Fibroblast of skin of abdomen (primary cell): ENCODE data around the gene PHF2.

ENCODE experiments used
- DNase-seq: peaks from one replicate; pipeline ENCODE4 v3.0.0-alpha.2; 2013

The PHF2 gene

DNA sequence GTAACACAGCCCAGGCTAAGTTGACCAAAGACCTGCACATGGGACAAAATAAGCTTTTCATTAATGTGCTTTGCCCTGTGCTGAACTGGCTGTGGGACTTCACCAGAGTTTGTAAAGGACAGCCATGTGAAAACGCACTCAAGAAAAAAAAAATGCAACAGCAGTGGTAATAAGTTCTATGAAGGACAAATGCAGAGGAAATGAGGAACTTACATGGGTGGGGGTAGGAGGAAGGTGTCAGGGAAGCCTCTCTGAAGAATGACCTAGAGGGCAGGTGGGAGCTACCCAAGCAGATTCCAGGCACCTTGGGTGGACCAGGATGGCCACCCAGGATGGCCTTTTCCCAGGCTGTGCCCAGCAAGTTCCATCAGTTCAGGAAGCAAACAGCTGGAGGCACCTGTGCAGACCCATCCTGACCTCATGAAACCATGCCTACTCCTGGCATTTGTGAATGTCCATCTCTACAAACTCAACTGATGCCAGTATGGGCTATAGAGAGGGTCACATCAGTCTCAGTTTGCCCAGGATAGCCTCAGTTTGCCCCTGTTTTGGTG lies 6.7 kb upstream of the PHF2 start:
- DNase-seq, result no peak

DNA sequence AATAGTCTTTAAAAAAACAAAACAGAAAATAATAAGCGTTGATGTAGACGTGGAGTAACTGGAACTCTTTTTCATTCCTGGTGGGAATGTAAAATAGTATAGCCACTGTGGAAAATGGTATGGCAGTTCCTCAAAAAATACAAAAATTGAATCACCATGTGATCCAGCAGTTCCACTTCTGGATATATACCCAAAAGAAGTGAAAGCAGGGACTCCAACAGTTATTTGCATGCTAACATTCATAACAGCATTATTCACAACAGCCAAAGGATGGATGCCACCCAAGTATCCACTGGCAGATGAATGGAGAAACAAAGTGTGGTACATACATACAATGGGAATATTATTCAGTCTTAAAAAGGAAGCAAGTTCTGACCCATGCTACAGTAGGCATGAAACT lies 4.2 kb upstream of the PHF2 start:
- no peak for DNase-seq

DNA sequence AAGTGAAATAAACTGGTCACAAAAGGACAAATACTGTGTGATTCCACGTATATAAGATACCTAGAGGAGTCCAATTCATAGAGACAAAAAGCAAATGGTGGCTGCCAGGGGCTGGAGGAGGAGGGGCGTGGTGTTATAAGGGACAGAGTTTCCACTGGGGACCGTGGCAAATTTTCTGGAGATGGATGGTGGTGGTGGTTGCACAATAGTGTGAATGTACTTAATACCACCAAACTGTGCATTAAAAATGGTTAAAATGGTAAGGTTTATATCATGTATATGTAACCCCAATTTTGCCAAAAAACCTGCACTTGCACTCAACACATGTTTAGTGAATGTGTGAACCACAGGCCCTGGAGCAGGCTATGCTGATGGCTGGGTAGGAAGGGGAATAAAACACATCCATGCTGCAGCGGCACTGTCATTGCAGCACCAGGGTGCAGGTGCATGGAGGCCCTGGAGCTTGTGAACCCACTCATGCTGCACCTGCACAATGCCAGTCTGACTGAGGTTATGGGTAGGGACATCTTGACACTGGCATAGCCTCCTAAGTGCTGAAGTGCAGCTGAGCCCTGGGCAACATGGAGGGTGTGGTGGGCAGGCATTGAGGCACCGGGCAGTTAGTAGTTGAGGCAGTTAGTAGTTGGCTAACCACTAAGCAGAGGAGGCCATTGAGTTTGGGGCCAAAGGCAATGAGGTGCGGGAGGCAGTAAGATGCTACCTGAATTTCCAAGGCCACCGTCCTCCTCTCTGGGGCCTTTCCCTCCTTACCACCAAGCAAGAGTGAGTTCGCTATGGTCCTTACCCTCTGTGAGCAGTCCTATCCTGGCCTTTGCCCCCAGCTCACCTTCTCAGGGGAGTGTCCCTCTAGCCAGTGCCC lies 3.5 kb upstream of the PHF2 start:
- no peak for DNase-seq

- DNase-seq, result no peak
Observed at GRCh38 chr9:93573516-93573828, 2.9 kb upstream of the PHF2 start.

GRCh38 chr9:93574091-93574899 lies 2.1 kb upstream of the PHF2 start:
- no peak for DNase-seq

DNA sequence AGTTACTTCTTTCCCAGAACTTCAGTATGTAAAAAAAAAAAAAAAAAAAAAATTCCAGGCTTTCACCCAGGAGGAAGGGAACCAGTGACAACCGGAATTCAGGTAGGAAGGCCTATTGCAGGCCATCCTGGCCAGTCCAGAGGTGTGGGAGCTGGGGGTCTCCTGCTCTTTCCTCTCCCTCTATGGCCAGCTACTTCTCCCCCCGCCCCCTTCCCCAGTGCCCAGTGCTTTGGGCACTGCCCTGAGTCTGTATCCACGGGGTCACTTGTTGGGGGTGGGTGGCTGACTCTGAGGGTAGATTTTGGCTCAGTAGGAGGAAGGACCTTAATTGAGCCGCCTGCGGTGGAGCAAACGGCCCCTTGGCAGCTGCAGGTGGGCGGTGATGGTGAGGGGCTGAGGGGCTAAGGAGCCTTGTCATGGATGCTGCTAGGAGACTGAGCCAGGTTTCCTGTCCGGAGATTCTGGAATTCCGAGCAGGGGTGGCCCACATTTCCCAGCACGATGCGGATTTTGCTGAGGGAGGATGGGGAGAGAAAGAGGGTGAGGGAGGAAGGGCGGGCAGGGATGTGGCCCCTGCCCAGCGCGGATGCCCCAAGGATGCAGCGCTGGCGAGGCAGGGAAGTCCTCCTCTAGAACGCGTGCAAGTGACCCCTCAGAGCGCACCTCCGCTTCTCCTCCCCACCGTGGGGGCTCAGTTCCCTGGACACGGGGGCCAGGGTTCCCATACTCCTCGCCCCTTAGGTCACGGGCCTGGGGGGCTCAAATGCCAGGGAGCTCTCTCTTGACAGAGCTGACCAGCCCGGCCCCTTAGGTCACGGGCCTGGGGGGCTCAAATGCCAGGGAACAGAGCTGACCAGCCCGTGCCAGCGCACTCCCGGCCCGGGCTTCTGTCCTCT lies 1.2 kb upstream of the PHF2 start:
- DNase-seq, result no peak

DNA sequence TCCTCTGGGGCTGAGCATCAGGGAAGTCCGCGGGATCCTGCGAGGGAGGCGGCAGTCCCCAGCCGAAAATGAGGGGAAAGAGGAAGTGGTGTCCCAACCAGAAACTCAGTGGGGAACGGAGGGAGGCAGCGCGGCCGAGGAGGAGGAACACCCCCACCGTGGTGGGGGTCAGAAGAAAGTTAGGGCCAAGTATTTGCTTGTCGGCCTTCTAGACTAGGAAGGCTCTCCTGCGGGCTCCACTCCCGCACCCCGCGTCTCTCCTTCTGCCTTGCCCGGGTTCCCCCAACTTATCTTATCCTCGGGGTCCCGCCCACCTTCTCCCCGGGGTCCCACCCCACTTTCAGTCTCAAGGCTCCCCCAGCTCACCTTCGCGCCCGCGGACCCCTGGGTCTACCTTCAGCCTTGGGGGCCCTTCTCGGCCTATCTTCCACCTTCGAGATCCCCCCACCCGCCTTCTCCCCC lies 557 bp upstream of the PHF2 start:
- DNase-seq, result peak; percentile 35

DNA sequence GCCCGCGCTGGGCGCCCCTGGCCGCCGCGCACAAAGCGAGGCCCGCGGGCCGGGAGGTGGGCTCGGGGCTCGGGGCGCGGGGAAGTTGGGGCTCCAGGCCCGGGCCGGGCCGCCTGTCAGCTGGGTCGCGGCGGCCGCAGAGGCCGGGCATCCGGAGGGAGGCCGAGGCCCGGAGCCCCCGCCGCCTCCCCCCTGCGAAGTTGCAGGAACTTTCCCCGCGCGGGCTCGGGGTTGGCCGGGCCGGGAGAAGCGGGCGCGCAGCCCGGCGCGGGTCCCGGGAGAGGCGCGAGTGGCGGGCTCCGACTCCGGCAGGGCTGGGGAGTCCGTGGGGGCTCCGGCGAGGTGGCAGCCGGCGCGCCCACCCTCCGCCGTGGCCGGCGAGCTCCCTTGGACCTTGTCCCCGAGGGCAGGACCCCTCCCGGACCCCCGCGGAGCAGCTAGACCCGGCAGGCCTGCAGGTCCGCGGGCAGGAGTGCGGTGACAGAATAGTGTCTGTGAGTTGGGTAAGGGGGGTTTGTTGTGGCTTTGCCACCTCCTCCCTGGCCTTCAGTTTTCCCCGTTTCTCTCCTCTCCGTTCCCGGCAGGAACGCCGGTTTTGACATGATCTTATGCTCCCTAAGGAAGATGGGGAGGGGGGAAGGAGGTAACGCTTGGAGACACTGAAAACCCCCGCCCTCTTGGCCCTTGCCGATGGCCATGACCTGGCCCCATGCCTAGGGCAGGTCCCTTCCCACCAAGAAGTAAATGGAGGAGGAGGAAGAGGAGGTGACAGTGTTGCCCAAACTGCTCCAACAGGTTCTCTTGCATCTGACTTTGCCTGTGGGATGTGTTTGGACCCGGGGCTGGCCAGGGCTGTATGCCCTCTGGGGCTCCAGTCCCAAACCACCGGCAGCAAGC lies 942 bp downstream of the PHF2 start:
- DNase-seq, result peak; percentile 22

DNA sequence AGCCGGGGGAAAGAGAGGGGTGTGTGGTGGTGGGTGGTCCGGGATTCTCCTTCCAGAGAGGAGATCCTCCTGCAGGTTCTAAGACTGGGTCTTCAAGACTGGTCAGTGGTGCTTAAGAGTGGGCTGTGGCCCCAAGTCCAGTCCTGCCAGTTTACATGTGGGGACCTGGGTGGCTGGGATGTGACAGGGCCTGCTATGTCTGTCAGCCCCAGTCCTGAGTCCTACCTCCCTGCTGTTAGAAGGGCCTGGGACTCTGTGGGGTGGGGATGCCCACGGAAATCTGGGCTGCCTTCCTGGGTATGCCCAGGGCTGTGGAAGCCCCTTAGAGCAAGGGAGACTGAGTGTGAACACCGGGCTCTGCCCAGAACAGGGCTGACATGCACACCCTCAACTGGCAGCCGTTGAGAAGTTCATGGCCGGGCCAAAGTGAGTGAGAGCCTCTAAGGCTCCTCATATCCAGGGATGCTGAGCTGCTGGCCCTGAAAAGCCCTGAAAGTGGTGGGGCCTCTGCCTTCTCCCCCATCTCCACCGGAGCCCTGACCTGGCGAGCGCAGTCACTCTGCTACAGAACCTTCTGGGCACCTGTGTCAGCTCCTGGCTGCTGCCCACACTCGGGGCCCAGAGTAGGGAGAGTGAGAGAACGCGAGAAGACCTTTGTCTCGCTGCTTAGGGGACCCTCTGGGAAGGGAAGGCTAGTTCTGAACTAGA lies 1.7 kb downstream of the PHF2 start:
- DNase-seq, result no peak

GRCh38 chr9:93578844-93579243 lies 2.5 kb downstream of the PHF2 start:
- no peak for DNase-seq

DNA sequence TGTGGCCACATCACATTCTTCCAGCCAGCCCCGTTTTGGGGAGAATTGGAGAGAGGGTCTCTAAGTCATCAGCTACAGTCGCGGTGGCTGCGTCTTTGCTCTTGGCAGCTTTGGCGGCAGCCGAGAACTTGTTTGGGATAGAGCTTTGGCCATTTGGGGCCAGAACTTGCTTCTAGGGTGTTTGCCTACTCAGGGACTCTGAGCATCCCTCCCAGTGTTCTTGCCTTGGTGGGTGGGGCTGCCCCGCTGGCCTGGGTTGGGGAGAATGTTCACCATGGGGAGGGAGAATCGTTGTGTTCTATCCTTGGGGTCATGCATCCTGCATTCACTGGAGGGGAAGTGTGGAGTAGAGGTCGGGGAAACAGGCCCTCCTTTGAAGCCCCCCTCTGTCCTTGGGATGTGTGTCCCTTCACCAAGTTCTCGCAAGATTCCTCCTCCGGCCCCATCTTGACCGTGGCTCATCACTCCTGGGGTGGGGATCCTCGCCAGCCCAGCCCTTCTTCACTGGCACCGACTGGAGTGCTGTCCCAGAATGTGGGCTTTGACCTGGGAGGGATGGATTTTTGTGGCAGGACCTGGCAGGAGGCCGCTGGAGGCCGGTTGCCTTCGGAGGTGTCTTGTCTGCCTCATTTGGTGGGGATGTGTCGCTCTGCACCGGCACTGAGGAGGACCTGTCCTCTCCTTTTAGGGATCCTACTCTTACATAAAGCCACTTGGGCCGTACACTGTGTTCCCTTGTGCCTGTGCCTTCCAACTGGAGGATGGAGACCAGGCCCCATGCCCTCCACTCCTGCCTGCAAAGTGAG lies 3.5 kb downstream of the PHF2 start:
- no peak for DNase-seq

- no peak for DNase-seq
Observed at GRCh38 chr9:93580654-93581380, 4.4 kb downstream of the PHF2 start.

GRCh38 chr9:93582115-93582514 lies 5.7 kb downstream of the PHF2 start:
- no peak for DNase-seq

DNA sequence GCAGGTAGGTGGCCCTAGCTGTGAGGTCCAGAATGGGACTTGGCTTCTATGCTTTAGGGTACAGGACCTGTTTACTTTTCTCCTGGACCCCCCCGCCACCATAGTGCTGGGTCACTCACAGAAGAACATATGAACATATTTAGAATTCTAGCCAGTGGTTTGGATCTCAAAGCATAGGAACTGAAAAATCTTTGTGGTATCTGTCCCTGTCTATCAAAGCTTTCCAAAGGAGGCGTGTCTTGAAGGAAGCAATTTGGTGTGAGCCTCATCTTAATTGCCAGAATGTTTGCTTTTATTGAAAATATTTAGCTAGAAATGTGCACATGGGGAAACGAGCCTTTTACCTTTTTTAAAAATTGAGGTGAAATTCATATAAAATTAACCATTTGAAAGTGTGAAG lies 6.2 kb downstream of the PHF2 start:
- no peak for DNase-seq

- DNase-seq, result no peak
Observed at GRCh38 chr9:93585259-93585658, 8.9 kb downstream of the PHF2 start.

GRCh38 chr9:93585695-93586094 lies 9.3 kb downstream of the PHF2 start:
- DNase-seq, result no peak

- DNase-seq, result no peak
Observed at GRCh38 chr9:93586290-93587057, 10.1 kb downstream of the PHF2 start.

- DNase-seq, result no peak
Observed at GRCh38 chr9:93587284-93587650, 10.9 kb downstream of the PHF2 start.
